HEK293T (cell line): Measurements from ENCODE around the gene CGB3.
"Not testable (repeated sequence)": the region's sequence is repeated elsewhere in the genome, so short reads cannot be mapped to it uniquely, and the experiment has no call there.

Experiments used
- ELF4 ChIP-seq: fragments of 450-650 bp; IDR thresholded peaks from 2 replicates; pipeline ENCODE4 v1.6.1; 2017; ENCODE audit warnings: antibody characterized with exemption
- FOXK2 ChIP-seq: fragments of 450-650 bp; IDR thresholded peaks from 2 replicates; pipeline ENCODE4 v1.6.1; 2016; ENCODE audit warnings: mild to moderate bottlenecking
- HDGF ChIP-seq: fragments of 450-650 bp; IDR thresholded peaks from 2 replicates; pipeline ENCODE4 v1.6.1; 2017; ENCODE audit warnings: antibody characterized with exemption, borderline replicate concordance
- SP1 ChIP-seq: fragments of 450-650 bp; IDR thresholded peaks from 2 replicates; pipeline ENCODE4 v1.6.1; 2017
- TARDBP ChIP-seq: fragments of 450-650 bp; IDR thresholded peaks from 2 replicates; pipeline ENCODE4 v1.6.1; 2016
- ZNF384 ChIP-seq: fragments of 450-650 bp; IDR thresholded peaks from 2 replicates; pipeline ENCODE4 v1.6.1; 2016

DNA sequence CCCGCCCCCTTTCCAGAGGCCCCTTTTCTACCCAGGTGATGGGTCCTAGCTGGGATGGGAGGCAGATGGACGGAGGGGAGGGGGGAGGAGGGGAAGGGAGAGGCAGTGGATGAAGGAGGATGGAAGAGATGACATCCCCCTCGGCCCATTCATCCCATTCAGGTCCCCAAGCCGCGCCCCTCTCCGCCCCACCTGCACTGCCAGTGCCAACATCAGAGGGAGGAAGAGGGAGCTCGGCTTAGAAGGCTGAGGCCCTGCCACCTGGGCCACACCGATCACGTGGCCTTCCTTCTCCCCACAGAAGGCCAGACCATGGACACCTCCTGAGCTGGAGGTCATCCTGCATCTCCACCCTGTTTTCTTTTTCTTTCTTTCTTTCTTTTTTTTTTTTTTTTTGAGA lies 4.6 kb upstream of the CGB3 start:
- TF ChIP-seq FOXK2, TARDBP, ZNF384, SP1, HDGF, ELF4: not testable (repeated sequence)
